ENCODE results near the gene SERPINA5. TPM values are rescaled to one million over a fixed set of nuclear protein-coding genes. Genes with fewer than 3 reads are reported as not detected.

SERPINA5 gene
- total RNA-seq, 1 experiment from 2014 or later, result not detected

- Histone ChIP-seq H3K4me2 (no peak overlapping the region), H3F3A (ENCODE audit: insufficient read depth, low read depth) (no peaks in the 10 kb centered on the region), H3K36me3 (ENCODE audit: low read depth) (no peaks in the 10 kb centered on the region), H3K4me3 (no peak overlapping the region), H4K20me1 (ENCODE audit: insufficient read depth) (no peaks in the 10 kb centered on the region), H3K79me2 (ENCODE audit: low read depth) (no peaks in the 10 kb centered on the region), H3K9me2 (ENCODE audit: insufficient read depth) (no peaks in the 10 kb centered on the region), H2AFZ (no peak overlapping the region), H3K27me3 (ENCODE audit: insufficient read depth, low read depth) (no peaks in the 10 kb centered on the region; the same call in 1 of the 2 replicates), H3K27ac (no peak overlapping the region), H3K4me1 (replicated peaks; ENCODE audit: insufficient read depth) (no peaks in the 10 kb centered on the region), H3K9me3 (ENCODE audit: insufficient read depth, low read depth) (no peaks in the 10 kb centered on the region)
- no peak for DNase-seq
- intact Hi-C loops (cut with micrococcal nuclease; ENCODE audit: unreplicated experiment), result no loop called here
- BruUV-seq (replicated peaks), result no TSS peak
- ChIA-PET CTCF (no interaction called here), POLR2A (ENCODE audit: unreplicated experiment) (no interaction called here)
- TF ChIP-seq EZH2 (IDR thresholded peaks at IDR 0.05; ENCODE audit: low read depth) (no peak), CTCF (conservative IDR thresholded peaks at IDR 0.05) (no peak)
Observed at GRCh38 chr14:94545131-94545841, 35.9 kb upstream of the SERPINA5 start.

DNA sequence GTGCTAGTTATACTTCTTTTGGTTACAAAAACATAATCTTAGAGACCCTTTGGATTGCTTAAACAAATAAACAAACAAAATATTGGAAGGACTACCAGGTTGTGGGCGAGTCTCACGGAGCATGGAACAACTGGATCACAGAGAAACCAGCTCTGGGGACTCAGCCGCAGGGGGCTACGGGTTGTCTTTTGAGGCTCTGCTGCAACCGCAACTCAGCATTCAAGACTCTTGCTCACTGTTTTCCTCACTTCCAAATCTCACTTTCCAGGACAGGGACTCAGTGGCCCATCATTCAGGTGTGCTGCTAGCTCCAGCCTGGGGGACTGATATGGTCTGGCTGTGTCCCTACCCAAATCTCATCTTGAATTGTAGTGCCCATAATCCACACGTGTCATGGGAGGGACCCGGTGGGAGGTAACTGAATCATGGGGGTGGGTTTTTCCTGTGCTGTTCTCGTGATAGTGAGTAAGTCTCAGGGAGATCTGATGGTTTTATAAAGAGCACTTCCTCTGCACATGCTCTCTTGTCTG, 34.0 kb upstream of the SERPINA5 start:
- Histone ChIP-seq H3F3A (ENCODE audit: insufficient read depth, low read depth) (no peaks in the 10 kb centered on the region), H3K36me3 (ENCODE audit: low read depth) (no peaks in the 10 kb centered on the region), H3K79me2 (ENCODE audit: low read depth) (no peaks in the 10 kb centered on the region), H3K27ac (no peak overlapping the region), H2AFZ (no peak overlapping the region), H3K4me2 (no peak overlapping the region), H4K20me1 (ENCODE audit: insufficient read depth) (no peaks in the 10 kb centered on the region), H3K4me1 (replicated peaks; ENCODE audit: insufficient read depth) (no peaks in the 10 kb centered on the region), H3K9me3 (ENCODE audit: insufficient read depth, low read depth) (no peaks in the 10 kb centered on the region), H3K27me3 (ENCODE audit: insufficient read depth, low read depth) (no peaks in the 10 kb centered on the region), H3K4me3 (no peak overlapping the region), H3K9me2 (ENCODE audit: insufficient read depth) (no peaks in the 10 kb centered on the region)
- no peak for DNase-seq
- intact Hi-C loops (cut with micrococcal nuclease; ENCODE audit: unreplicated experiment), result no loop called here
- no TSS peak for BruUV-seq (replicated peaks)
- CTCF ChIA-PET, result no interaction called here
- POLR2A ChIA-PET (ENCODE audit: unreplicated experiment), result no interaction called here
- no peak for TF ChIP-seq CTCF (conservative IDR thresholded peaks at IDR 0.05)
- no peak for TF ChIP-seq EZH2 (IDR thresholded peaks at IDR 0.05; ENCODE audit: low read depth)

GRCh38 chr14:94547726-94548125, 33.5 kb upstream of the SERPINA5 start:
- Histone ChIP-seq H3F3A (ENCODE audit: insufficient read depth, low read depth) (no peaks in the 10 kb centered on the region), H4K20me1 (ENCODE audit: insufficient read depth) (no peaks in the 10 kb centered on the region), H3K4me3 (no peak overlapping the region), H3K79me2 (ENCODE audit: low read depth) (no peaks in the 10 kb centered on the region), H3K27ac (no peak overlapping the region), H3K36me3 (ENCODE audit: low read depth) (no peaks in the 10 kb centered on the region), H3K4me1 (replicated peaks; ENCODE audit: insufficient read depth) (no peaks in the 10 kb centered on the region), H3K9me2 (ENCODE audit: insufficient read depth) (no peaks in the 10 kb centered on the region), H3K4me2 (no peak overlapping the region), H2AFZ (no peak overlapping the region), H3K9me3 (ENCODE audit: insufficient read depth, low read depth) (no peaks in the 10 kb centered on the region), H3K27me3 (ENCODE audit: insufficient read depth, low read depth) (no peaks in the 10 kb centered on the region)
- DNase-seq, result no peak
- TF ChIP-seq EZH2 (IDR thresholded peaks at IDR 0.05; ENCODE audit: low read depth) (no peak), CTCF (conservative IDR thresholded peaks at IDR 0.05) (no peak)
- ChIA-PET POLR2A (ENCODE audit: unreplicated experiment) (no interaction called here), CTCF (no interaction called here)
- intact Hi-C loops (cut with micrococcal nuclease; ENCODE audit: unreplicated experiment), result no loop called here
- BruUV-seq (replicated peaks), result no TSS peak

Measured in PC-9 (cell line).